Stimulated activated CD4-positive, alpha-beta T cell treated with anti-CD3 and anti-CD28 coated beads, Interleukin-15, amount 100 ng/mL, for 24 hours (primary cell): ENCODE measurements around the gene STXBP5L.
"Not testable (repeated sequence)": the region's sequence is repeated elsewhere in the genome, so short reads cannot be mapped to it uniquely, and the experiment has no call there.

Experiments used
- DNase-seq: peaks from one replicate; pipeline ENCODE4 v3.0.0-alpha.2; 2020

Gene STXBP5L

DNA sequence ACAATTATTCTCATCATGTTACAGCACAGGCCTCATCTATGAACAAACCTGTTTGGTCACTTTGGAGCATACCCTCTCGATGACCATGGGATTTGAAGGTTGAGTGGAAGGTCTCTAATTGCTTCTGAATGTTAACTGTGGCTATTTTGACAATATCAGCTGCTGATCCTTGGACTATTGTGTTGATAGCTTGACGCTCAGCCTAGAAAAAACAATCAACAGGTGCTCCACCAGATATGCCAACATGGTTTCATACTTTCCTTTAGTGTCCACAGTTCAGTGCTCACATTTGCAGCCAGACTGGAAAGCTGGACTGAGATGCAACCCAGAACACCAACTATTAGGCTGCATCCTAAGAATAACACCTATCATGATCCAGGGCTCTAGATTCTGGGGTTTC lies 528.1 kb downstream of the STXBP5L start:
- no peak for DNase-seq

DNA sequence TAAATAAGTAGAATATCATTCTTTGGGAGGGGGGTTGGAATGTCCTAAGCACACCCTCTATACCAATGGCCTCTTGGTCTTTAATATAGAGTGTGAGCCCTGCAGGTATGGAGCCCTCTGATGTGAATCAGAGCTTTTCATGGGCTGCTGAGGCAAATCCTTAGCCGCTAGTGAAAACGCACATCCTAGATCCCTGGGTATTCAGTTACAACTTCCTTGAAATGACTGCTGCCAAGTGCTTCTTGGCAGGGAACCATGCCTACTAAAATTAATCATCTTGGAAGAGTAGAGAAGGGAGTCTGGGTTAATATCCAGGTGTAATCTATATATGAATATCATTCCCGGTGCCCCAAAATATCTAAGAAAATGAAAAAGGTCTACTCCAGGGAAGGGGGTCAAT lies 528.6 kb downstream of the STXBP5L start:
- DNase-seq = no peak

DNA sequence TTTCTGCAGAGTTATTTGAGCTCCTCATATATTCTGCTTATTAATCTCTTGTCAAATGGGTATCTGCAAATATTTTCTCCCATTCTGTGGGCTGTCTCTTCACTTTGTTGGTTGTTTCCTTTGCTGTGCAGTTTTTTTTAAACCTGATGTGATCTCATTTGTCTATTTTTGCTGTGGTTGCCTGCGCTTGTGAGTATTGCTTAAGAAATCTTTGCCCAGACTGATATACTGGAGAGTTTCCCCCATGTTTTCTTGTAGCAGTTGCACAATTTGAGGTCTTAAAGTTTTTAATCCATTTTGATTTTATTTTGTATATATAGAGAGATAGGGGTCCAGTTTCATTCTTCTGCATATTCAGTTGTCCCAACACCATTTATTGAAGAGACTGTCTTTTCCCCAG lies 535.5 kb downstream of the STXBP5L start:
- no peak for DNase-seq

DNA sequence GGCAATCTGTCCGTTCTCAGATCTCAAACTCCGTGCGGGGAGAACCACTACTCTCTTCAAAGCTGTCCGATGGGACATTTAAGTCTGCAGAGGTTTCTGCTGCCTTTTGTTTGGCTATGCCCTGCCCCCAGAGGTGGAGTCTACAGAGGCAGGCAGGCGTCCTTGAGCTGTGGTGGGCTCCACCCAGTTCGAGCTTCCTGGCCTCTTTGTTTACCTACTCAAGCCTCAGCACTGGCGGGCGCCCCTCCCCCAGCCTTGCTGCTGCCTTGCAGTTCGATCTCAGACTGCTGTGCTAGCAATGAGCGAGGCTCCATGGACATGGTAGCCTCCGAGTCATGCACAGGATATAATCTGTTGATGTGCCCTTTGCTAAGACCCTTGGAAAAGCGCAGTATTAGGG lies 543.7 kb downstream of the STXBP5L start:
- DNase-seq = not testable (repeated sequence)

DNA sequence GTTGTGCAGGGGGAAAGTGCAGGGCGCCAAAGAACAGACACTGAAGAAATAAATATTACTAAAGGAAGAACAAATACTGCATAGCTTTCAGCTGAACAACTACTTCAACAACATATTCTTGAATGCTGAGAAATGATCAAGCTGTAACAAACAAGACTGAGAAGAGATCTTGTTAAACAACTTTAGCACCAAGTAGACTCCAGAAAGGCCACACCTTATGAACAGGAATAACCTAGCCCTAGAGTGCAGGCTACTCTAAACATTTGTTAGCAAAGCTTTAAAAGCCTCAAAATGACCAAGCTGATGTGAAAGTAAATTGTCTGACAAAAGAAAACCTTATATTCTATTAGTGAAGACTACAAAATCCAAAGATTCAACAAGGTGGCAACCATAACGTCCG lies 554.6 kb downstream of the STXBP5L start:
- no peak for DNase-seq

DNA sequence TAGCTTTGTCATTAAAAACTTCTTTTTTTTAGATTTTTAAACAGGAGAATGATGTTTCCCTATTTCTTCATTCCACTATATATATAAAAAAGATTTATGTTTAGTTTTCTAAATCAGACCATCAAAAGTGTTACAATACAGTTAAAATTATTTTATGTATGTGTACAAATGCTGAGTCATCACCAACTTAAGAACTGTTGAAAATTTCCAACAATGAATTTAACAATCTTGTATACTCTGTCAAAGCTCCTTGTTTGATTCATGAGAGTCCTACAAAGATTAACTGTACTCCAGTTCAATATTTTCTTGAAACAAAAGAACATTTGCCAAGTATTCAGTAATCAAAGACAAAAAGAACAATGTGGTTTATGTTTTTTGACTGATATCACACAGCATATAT lies 555.7 kb downstream of the STXBP5L start:
- no peak for DNase-seq

DNA sequence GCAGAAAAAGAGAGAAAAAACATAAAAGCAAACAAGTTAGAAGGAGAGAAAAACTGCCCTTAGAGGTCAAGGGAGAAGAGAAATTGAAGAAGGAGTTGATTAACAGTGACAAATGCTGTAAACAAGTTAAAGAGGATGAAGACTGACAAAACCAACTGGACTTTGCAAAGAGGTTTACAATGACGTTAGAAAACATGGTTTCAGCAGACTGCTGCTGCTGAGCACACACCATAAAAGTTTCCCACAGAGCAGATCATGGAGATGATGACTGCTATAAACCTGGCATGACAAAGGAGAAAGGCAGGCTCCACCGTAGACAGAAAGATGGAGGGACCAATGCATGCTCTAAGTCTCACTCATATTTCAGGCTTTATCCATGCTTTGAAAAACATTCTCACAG lies 559.1 kb downstream of the STXBP5L start:
- no peak for DNase-seq

DNA sequence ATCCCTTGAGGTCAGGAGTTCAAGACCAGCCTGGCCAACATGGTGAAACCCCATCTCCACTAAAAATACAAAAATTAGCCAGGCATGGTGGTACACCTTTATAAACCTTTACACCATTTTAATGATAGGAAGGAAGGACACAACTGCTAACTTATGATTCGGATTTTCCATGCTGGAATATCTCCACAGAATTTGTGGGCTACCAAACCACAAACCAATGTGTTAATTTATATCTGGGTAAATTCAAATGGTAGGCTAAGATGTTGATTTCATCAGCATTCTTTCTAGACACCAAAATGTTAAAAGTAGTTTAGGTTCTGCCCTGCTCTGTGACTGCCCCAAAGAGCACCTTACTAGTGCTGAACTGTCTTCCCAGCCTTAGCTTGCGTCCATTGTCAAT lies 565.0 kb downstream of the STXBP5L start:
- no peak for DNase-seq
